Measurements from ENCODE around the gene PRKCE. TPM values are rescaled to one million over a fixed set of nuclear protein-coding genes. Genes with fewer than 3 reads are reported as not detected.
A peak's percentile ranks its signal among the peaks of the same experiment; 100 is the strongest.

Gene PRKCE
- total and polyA plus RNA-seq, 4 donors, result 2.5 to 38.6 (median 5.8) TPM

GRCh38 chr2:46200100-46200690 is 548.7 kb downstream of the PRKCE start:
- no peak overlapping the region for H3K4me3 ChIP-seq (ENCODE audit: low read depth in 1 of 3, low read length in 3 of 3)
- H3K9me3 ChIP-seq (ENCODE audit: control insufficient read depth in 4 of 4, low read length in 3 of 4), result no peaks in the 10 kb centered on the region
- H3K27ac ChIP-seq (ENCODE audit: low read depth in 1 of 2, low read length in 2 of 2), result no peak overlapping the region
- TF ChIP-seq FOXA1 (IDR thresholded peaks at IDR 0.05), result no peak
- TF ChIP-seq ZBTB33 (IDR thresholded peaks at IDR 0.05), result no peak
- TF ChIP-seq JUND (IDR thresholded peaks at IDR 0.05), result no peak
- peak in 1 of 2 donors; percentile 9 for TF ChIP-seq RAD21 (IDR thresholded peaks at IDR 0.05)
- no peak for TF ChIP-seq FOXA2 (IDR thresholded peaks at IDR 0.05)
- TF ChIP-seq ATF3 (IDR thresholded peaks at IDR 0.05), result no peak
- H3K36me3 ChIP-seq (ENCODE audit: control insufficient read depth in 4 of 4, insufficient read depth in 3 of 4, low read depth in 1 of 4, low read length in 3 of 4), result no peaks in the 10 kb centered on the region
- no peaks in the 10 kb centered on the region for H3K27me3 ChIP-seq (ENCODE audit: control insufficient read depth in 4 of 4, insufficient read depth in 4 of 4, low read length in 3 of 4)
- WGBS, result 100% methylated on average over 1 of the region's 1 CpG
- DNase-seq (ENCODE audit: low spot score), result no peak
- H3K4me1 ChIP-seq (ENCODE audit: control insufficient read depth in 4 of 4, insufficient read depth in 4 of 4, low read length in 3 of 4), result no peaks in the 10 kb centered on the region
- H3K9ac ChIP-seq (ENCODE audit: low read depth in 1 of 2, low read length in 2 of 2), result no peak overlapping the region

DNA sequence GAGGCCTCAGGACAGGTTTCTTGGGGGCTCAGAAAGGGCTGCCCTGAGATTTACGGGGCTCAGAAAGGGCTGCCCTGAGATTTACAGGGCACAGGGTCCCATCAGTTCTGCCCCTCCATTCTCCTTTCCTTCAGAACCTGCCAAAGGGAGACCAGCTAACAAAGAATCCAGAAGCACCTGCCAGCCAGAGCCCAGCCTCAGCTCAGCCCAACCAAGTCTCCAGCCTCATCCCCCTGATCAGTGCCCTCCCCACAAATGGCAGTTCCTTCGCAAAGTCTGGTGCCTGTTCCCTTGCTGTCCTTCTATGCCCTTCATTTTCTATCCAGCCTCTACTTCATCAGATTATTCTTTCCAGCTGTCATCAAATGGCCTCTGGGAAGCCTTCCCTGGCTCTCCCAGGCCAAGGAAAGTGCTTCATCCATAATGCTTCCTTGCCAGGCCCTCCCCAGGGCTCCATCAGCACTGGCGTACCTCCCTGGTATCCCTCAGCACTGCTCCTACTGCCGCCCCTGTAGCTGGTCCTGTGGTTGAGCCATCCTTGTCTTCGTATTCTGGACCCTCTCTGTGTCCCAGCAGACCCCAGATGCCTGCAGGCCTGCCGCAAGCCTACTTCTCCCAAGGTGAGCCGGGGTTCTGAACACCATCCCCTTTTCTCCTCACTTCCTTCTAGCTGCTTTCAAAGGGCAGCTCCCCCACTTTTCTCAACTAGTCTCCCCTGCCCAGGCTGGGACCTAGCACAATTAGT is 549.6 kb downstream of the PRKCE start:
- H3K27ac ChIP-seq (ENCODE audit: low read depth in 1 of 2, low read length in 2 of 2), result no peak overlapping the region
- TF ChIP-seq JUND (IDR thresholded peaks at IDR 0.05) (no peak), RAD21 (IDR thresholded peaks at IDR 0.05) (no peak), ZBTB33 (IDR thresholded peaks at IDR 0.05) (no peak), RXRA (IDR thresholded peaks at IDR 0.05) (no peak), HNF4G (IDR thresholded peaks at IDR 0.05) (no peak), EGR1 (IDR thresholded peaks at IDR 0.05; ENCODE audit: low read depth in 2 of 2) (no peak), HNF4A (conservative IDR thresholded peaks at IDR 0.05) (no peak), FOXA2 (IDR thresholded peaks at IDR 0.05) (no peak), MAX (IDR thresholded peaks at IDR 0.05) (no peak), SP1 (IDR thresholded peaks at IDR 0.05) (no peak), TAF1 (conservative IDR thresholded peaks at IDR 0.05) (no peak), FOXA1 (IDR thresholded peaks at IDR 0.05) (no peak), ATF3 (IDR thresholded peaks at IDR 0.05) (no peak), GABPA (IDR thresholded peaks at IDR 0.05 in 1 of 2, conservative IDR thresholded peaks at IDR 0.05 in 1 of 2) (no peak), CTCF (IDR thresholded peaks at IDR 0.05; ENCODE audit: low read depth, low read length, missing input control) (no peak), YY1 (IDR thresholded peaks at IDR 0.05) (no peak), NR2F2 (IDR thresholded peaks at IDR 0.05) (no peak)
- TF ChIP-seq, protein P1, sequence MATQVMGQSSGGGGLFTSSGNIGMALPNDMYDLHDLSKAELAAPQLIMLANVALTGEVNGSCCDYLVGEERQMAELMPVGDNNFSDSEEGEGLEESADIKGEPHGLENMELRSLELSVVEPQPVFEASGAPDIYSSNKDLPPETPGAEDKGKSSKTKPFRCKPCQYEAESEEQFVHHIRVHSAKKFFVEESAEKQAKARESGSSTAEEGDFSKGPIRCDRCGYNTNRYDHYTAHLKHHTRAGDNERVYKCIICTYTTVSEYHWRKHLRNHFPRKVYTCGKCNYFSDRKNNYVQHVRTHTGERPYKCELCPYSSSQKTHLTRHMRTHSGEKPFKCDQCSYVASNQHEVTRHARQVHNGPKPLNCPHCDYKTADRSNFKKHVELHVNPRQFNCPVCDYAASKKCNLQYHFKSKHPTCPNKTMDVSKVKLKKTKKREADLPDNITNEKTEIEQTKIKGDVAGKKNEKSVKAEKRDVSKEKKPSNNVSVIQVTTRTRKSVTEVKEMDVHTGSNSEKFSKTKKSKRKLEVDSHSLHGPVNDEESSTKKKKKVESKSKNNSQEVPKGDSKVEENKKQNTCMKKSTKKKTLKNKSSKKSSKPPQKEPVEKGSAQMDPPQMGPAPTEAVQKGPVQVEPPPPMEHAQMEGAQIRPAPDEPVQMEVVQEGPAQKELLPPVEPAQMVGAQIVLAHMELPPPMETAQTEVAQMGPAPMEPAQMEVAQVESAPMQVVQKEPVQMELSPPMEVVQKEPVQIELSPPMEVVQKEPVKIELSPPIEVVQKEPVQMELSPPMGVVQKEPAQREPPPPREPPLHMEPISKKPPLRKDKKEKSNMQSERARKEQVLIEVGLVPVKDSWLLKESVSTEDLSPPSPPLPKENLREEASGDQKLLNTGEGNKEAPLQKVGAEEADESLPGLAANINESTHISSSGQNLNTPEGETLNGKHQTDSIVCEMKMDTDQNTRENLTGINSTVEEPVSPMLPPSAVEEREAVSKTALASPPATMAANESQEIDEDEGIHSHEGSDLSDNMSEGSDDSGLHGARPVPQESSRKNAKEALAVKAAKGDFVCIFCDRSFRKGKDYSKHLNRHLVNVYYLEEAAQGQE (IDR thresholded peaks at IDR 0.05), result no peak
- peak; percentile 21 for DNase-seq (ENCODE audit: low spot score)
- H3K9ac ChIP-seq (ENCODE audit: low read depth in 1 of 2, low read length in 2 of 2), result no peak overlapping the region
- no peak overlapping the region for H3K4me3 ChIP-seq (ENCODE audit: low read depth in 1 of 3, low read length in 3 of 3)
- 89% methylated on average over 7 of the region's 7 CpGs for WGBS
- H3K27me3 ChIP-seq (ENCODE audit: control insufficient read depth in 4 of 4, insufficient read depth in 4 of 4, low read length in 3 of 4), result no peaks in the 10 kb centered on the region
- no peaks in the 10 kb centered on the region for H3K4me1 ChIP-seq (ENCODE audit: control insufficient read depth in 4 of 4, insufficient read depth in 4 of 4, low read length in 3 of 4)
- H3K36me3 ChIP-seq (ENCODE audit: control insufficient read depth in 4 of 4, insufficient read depth in 3 of 4, low read depth in 1 of 4, low read length in 3 of 4), result no peaks in the 10 kb centered on the region
- no peaks in the 10 kb centered on the region for H3K9me3 ChIP-seq (ENCODE audit: control insufficient read depth in 4 of 4, low read length in 3 of 4)

All from liver (tissue), 9 donors.